ENCODE measurements around the gene KCTD19.
A peak's percentile ranks its signal among the peaks of the same experiment; 100 is the strongest.

KCTD19 gene

DNA sequence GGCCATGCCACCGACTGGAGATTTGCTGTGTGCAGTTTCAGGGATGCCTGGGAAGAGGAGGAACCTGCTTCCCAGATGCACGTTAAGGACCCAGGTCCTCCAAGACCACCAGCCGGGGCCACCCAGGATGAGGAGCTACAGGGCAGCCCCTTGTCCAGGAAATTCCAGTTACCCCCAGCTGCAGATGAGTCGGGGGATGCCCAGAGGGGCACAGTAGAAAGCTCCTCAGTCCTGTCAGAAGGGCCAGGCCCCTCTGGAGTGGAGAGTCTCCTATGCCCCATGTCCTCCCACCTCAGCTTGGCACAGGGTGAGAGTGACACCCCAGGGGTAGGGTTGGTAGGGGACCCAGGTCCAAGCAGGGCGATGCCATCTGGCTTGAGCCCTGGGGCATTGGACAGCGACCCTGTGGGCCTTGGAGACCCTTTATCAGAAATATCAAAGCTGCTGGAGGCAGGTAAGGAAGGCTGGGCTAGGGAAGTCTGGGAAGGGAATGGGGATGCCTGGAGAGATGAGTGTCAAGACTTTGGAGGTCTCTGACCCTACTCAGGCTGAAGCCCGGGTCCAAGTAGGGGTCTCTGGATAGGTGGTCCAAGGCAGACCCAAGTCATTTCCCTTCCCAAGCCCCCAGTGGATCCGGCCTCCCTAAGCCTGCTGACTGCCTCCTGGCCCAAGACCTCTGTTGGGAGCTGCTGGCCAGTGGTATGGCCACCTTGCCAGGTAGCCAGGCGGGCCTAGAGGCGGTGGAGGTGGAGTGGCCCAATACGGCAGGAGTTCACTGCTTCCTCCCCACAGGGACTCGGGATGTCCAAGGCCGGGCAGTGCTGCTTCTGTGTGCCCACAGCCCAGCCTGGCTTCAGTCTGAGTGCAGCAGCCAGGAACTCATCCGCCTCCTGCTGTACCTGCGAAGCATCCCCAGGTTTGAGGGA is 46.2 kb downstream of the KCTD19 start:
- peaks cover 4% of the 10 kb centered on the region for H3K27me3 ChIP-seq (ENCODE audit: insufficient read depth, low read length)
- WGBS (ENCODE audit: extremely low coverage, insufficient coverage, insufficient read length) = no CpG with 5 or more reads among the region's 15 CpGs

DNA sequence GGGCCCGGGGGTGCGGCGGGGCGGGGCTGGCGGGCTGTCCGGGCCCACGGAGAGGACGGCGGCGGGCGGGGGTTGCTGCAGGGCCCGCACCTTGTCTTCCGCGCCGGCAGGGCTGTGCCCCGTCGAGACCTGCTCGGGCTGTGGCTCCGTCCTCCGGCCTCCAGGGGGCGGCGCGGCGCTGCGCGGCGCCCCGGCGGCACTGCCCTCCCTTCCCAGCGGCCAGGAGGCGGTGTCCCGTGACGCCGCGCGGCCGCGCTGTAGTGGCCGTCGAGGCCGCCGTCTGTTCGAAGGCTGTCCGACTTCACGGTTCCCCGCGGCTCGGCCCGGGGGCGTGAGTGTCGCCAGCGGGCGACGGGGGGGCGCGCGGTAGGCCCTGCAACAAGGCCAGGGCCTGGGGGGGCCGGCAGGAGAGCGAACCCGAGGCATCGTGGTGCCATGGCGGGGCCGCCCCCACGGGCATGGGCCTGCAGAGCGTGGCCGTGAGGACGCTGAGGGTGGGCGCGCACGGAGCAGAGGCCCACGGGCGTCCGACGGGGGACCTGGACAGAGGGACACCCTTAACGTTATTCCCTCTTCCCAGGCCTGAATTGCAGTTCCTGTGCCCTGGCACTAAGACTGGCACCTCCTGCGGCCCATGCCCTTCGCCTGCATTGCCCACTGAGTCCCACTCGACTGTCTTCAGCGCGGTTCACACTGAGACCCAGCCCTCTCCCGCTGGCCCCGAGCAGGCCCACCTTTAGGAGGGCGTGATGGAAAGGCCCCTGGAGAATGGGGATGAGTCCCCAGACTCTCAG is 47.0 kb downstream of the KCTD19 start, which contains the start of gene PLEKHG4:
TSS of gene PLEKHG4 (plus strand) at position 237 of the 794 bp plus-strand sequence. CDS start at position 750, 513 bp downstream.
- H3K79me2 ChIP-seq (ENCODE audit: control insufficient read depth, insufficient read depth, low read length, poor library complexity) = no peaks in the 10 kb centered on the region
- H3K9ac ChIP-seq (ENCODE audit: low read length) = no peak within 1 kb of the TSS
- H3K4ac ChIP-seq (ENCODE audit: low read depth, low read length) = no peak within 1 kb of the TSS
- H2BK5ac ChIP-seq (ENCODE audit: low read depth, low read length, poor library complexity) = no peak within 1 kb of the TSS
- H4K8ac ChIP-seq (ENCODE audit: low read depth, low read length) = peak within 1 kb of the TSS; percentile 78
- peak within 1 kb of the TSS; percentile 55 for H3K4me2 ChIP-seq (ENCODE audit: low read length)
- peak within 1 kb of the TSS; percentile 29 for H4K91ac ChIP-seq (ENCODE audit: low read depth, low read length)
- peak within 1 kb of the TSS; percentile 64 for H3K4me3 ChIP-seq (ENCODE audit: low read depth, low read length)
- peak within 1 kb of the TSS; percentile 75 for H2AK5ac ChIP-seq (ENCODE audit: low read length)
- H3K36me3 ChIP-seq (ENCODE audit: control insufficient read depth in 1 of 2, insufficient read depth in 2 of 2, low read length in 2 of 2) = no peaks in the 10 kb centered on the region
- peak; percentile 43 to 81 for DNase-seq
- H3K18ac ChIP-seq (ENCODE audit: low read length) = no peak within 1 kb of the TSS
- H3K4me1 ChIP-seq (ENCODE audit: control insufficient read depth in 1 of 2, insufficient read depth in 2 of 2, low read length in 2 of 2) = peaks cover 9 to 16% of the 10 kb centered on the region in 2 experiments
- peaks cover 4% of the 10 kb centered on the region for H3K27me3 ChIP-seq (ENCODE audit: insufficient read depth, low read length)
- H3K27ac ChIP-seq (ENCODE audit: low read depth, low read length) = no peak within 1 kb of the TSS
- H3K79me1 ChIP-seq (ENCODE audit: low read length) = peaks cover 6% of the 10 kb centered on the region
- H3K9me3 ChIP-seq (ENCODE audit: insufficient read depth, low read depth, low read length) = peaks cover 1% of the 10 kb centered on the region
- no peak within 1 kb of the TSS for H3K23ac ChIP-seq (ENCODE audit: low read length)
- H2AFZ ChIP-seq (ENCODE audit: insufficient read depth, low read length, poor library complexity) = peak within 1 kb of the TSS; percentile 68
- no peak within 1 kb of the TSS for H2BK12ac ChIP-seq (ENCODE audit: low read length)
- no CpG with 5 or more reads among the region's 83 CpGs for WGBS (ENCODE audit: extremely low coverage, insufficient coverage, insufficient read length)
- H4K12ac ChIP-seq (ENCODE audit: low read depth, low read length) = peak within 1 kb of the TSS; percentile 69
- no peak within 1 kb of the TSS for H3K14ac ChIP-seq (ENCODE audit: low read length)
- H2BK120ac ChIP-seq (ENCODE audit: insufficient read depth, low read length, poor library complexity) = no peak within 1 kb of the TSS

More for the DNA sequence above, 46.2 kb downstream of the KCTD19 start:
- no peak overlapping the region for H3K9ac ChIP-seq (ENCODE audit: low read length)
- H2AFZ ChIP-seq (ENCODE audit: insufficient read depth, low read length, poor library complexity) = no peak overlapping the region
- no peaks in the 10 kb centered on the region for H3K79me2 ChIP-seq (ENCODE audit: control insufficient read depth, insufficient read depth, low read length, poor library complexity)
- DNase-seq = no peak
- H2BK5ac ChIP-seq (ENCODE audit: low read depth, low read length, poor library complexity) = no peak overlapping the region
- no peak overlapping the region for H4K8ac ChIP-seq (ENCODE audit: low read depth, low read length)
- H4K91ac ChIP-seq (ENCODE audit: low read depth, low read length) = no peak overlapping the region
- H3K4me1 ChIP-seq (ENCODE audit: control insufficient read depth in 1 of 2, insufficient read depth in 2 of 2, low read length in 2 of 2) = peaks cover 9 to 16% of the 10 kb centered on the region in 2 experiments
- H2BK120ac ChIP-seq (ENCODE audit: insufficient read depth, low read length, poor library complexity) = no peak overlapping the region
- no peak overlapping the region for H3K23ac ChIP-seq (ENCODE audit: low read length)
- H3K79me1 ChIP-seq (ENCODE audit: low read length) = peaks cover 6% of the 10 kb centered on the region
- no peak overlapping the region for H3K14ac ChIP-seq (ENCODE audit: low read length)
- H4K12ac ChIP-seq (ENCODE audit: low read depth, low read length) = no peak overlapping the region
- H3K9me3 ChIP-seq (ENCODE audit: insufficient read depth, low read depth, low read length) = peaks cover 1% of the 10 kb centered on the region
- H2BK12ac ChIP-seq (ENCODE audit: low read length) = no peak overlapping the region
- no peak overlapping the region for H3K18ac ChIP-seq (ENCODE audit: low read length)
- no peak overlapping the region for H3K4me2 ChIP-seq (ENCODE audit: low read length)
- H3K27ac ChIP-seq (ENCODE audit: low read depth, low read length) = no peak overlapping the region
- H3K4ac ChIP-seq (ENCODE audit: low read depth, low read length) = no peak overlapping the region
- H2AK5ac ChIP-seq (ENCODE audit: low read length) = no peak overlapping the region
- H3K36me3 ChIP-seq (ENCODE audit: control insufficient read depth in 1 of 2, insufficient read depth in 2 of 2, low read length in 2 of 2) = no peaks in the 10 kb centered on the region
- no peak overlapping the region for H3K4me3 ChIP-seq (ENCODE audit: low read depth, low read length)

DNA sequence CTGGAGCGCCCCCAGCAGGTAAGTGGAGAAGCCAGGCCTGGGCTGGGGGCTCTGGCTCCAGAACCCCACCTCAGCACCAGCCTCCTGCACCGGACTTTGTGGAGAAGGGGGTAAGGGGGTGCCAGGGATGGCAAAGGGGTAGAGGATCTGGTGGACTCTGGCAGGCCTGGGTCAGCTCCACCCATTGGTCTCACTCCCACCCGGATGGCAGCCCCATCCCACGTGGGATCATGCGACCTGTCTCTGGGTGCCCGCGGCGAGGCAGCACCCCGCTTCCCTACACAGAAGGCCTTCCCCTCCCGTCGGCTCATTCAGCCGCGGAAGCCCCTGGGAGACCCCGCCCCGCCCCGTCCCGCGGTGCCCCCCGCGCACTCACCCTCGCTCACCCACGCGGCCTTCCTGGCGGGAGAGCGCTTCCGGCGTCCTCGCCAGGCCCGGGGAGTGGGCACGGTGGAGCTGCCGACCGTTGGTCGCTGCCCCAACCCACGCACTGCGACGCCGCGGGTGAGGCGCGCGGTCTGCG is 47.7 kb downstream of the KCTD19 start:
- H2AFZ ChIP-seq (ENCODE audit: insufficient read depth, low read length, poor library complexity) = peak overlapping the region; percentile 60
- H3K36me3 ChIP-seq (ENCODE audit: control insufficient read depth in 1 of 2, insufficient read depth in 2 of 2, low read length in 2 of 2) = no peaks in the 10 kb centered on the region

More for the DNA sequence above, 47.7 kb downstream of the KCTD19 start:
- H3K9ac ChIP-seq (ENCODE audit: low read length) = no peak overlapping the region
- no peak overlapping the region for H3K14ac ChIP-seq (ENCODE audit: low read length)
- H4K12ac ChIP-seq (ENCODE audit: low read depth, low read length) = no peak overlapping the region
- H3K27ac ChIP-seq (ENCODE audit: low read depth, low read length) = no peak overlapping the region
- peaks cover 4% of the 10 kb centered on the region for H3K27me3 ChIP-seq (ENCODE audit: insufficient read depth, low read length)
- no peak overlapping the region for H3K23ac ChIP-seq (ENCODE audit: low read length)
- H3K4me1 ChIP-seq (ENCODE audit: control insufficient read depth in 1 of 2, insufficient read depth in 2 of 2, low read length in 2 of 2) = peaks cover 9 to 16% of the 10 kb centered on the region in 2 experiments
- no peak for DNase-seq
- no CpG with 5 or more reads among the region's 42 CpGs for WGBS (ENCODE audit: extremely low coverage, insufficient coverage, insufficient read length)
- H4K8ac ChIP-seq (ENCODE audit: low read depth, low read length) = peak overlapping the region; percentile 25
- peaks cover 6% of the 10 kb centered on the region for H3K79me1 ChIP-seq (ENCODE audit: low read length)
- peak overlapping the region; percentile 29 for H4K91ac ChIP-seq (ENCODE audit: low read depth, low read length)
- no peak overlapping the region for H2BK120ac ChIP-seq (ENCODE audit: insufficient read depth, low read length, poor library complexity)
- peak overlapping the region; percentile 64 for H3K4me3 ChIP-seq (ENCODE audit: low read depth, low read length)
- no peak overlapping the region for H3K18ac ChIP-seq (ENCODE audit: low read length)
- peaks cover 1% of the 10 kb centered on the region for H3K9me3 ChIP-seq (ENCODE audit: insufficient read depth, low read depth, low read length)
- peak overlapping the region; percentile 55 for H3K4me2 ChIP-seq (ENCODE audit: low read length)
- H2BK12ac ChIP-seq (ENCODE audit: low read length) = no peak overlapping the region
- no peaks in the 10 kb centered on the region for H3K79me2 ChIP-seq (ENCODE audit: control insufficient read depth, insufficient read depth, low read length, poor library complexity)
- H3K4ac ChIP-seq (ENCODE audit: low read depth, low read length) = no peak overlapping the region
- no peak overlapping the region for H2BK5ac ChIP-seq (ENCODE audit: low read depth, low read length, poor library complexity)
- peak overlapping the region; percentile 75 for H2AK5ac ChIP-seq (ENCODE audit: low read length)
